ENCODE results near the gene SEMA6A. TPM values are rescaled to one million over a fixed set of nuclear protein-coding genes. Genes with fewer than 3 reads are reported as not detected.

The SEMA6A gene
- polyA plus RNA-seq, 1 donor (not counting 4 experiments of a cell fraction or from before 2014, with no cell fraction given) = 0.68 TPM

- Histone ChIP-seq H3K79me2 (ENCODE audit: control insufficient read depth, insufficient read depth, low read length) (no peaks in the 10 kb centered on the region), H3K9me3 (ENCODE audit: control insufficient read depth, low read depth, low read length) (no peaks in the 10 kb centered on the region), H3K36me3 (ENCODE audit: control insufficient read depth in 2 of 2, extremely low read depth in 1 of 2, insufficient read depth in 2 of 2, low read length in 2 of 2) (no peaks in the 10 kb centered on the region), H3K4me2 (ENCODE audit: control insufficient read depth, extremely low read depth, insufficient read depth, low read depth, low read length) (no peak overlapping the region), H2AFZ (ENCODE audit: control insufficient read depth, low read length) (no peak overlapping the region), H3K9me1 (ENCODE audit: control insufficient read depth, extremely low read depth, insufficient read depth, low read length) (no peaks in the 10 kb centered on the region), H3K4me3 (ENCODE audit: control insufficient read depth in 2 of 3, extremely low read depth in 1 of 3, insufficient read depth in 2 of 3, low read depth in 1 of 3, low read length in 3 of 3) (no peak overlapping the region), H3K27me3 (ENCODE audit: control insufficient read depth, extremely low read depth, insufficient read depth, low read length) (no peaks in the 10 kb centered on the region), H3K4me1 (ENCODE audit: control insufficient read depth, extremely low read depth, insufficient read depth, low read length) (no peaks in the 10 kb centered on the region), H4K20me1 (ENCODE audit: control insufficient read depth, extremely low read depth, insufficient read depth, low read length) (no peaks in the 10 kb centered on the region), H3K9ac (ENCODE audit: control insufficient read depth, extremely low read depth, insufficient read depth, low read length) (no peak overlapping the region), H3K27ac (ENCODE audit: control insufficient read depth, insufficient read depth, low read length) (no peak overlapping the region)
- no peak for FAIRE-seq
- no peak for TF ChIP-seq CTCF (optimal IDR thresholded peaks at IDR 0.05 in 1 of 3, IDR thresholded peaks at IDR 0.05 in 1 of 3, conservative IDR thresholded peaks at IDR 0.05 in 1 of 3; ENCODE audit: extremely low read depth in 1 of 3, insufficient read depth in 2 of 3, low read length in 3 of 3)
- dilution Hi-C loops (cut with MboI; ENCODE audit: extremely low pct_ligation_motif_present, low sequenced_read_pairs) = no loop called here
- no peak for DNase-seq (ENCODE audit: low read depth, low spot score)
These were observed 155.8 kb downstream of the SEMA6A start for GRCh38 chr5:116418774-116419173.

GRCh38 chr5:116418016-116418415 is 156.6 kb downstream of the SEMA6A start:
- Histone ChIP-seq H3K4me2 (ENCODE audit: control insufficient read depth, extremely low read depth, insufficient read depth, low read depth, low read length) (no peak overlapping the region), H3K79me2 (ENCODE audit: control insufficient read depth, insufficient read depth, low read length) (no peaks in the 10 kb centered on the region), H3K27me3 (ENCODE audit: control insufficient read depth, extremely low read depth, insufficient read depth, low read length) (no peaks in the 10 kb centered on the region), H3K9ac (ENCODE audit: control insufficient read depth, extremely low read depth, insufficient read depth, low read length) (no peak overlapping the region), H2AFZ (ENCODE audit: control insufficient read depth, low read length) (no peak overlapping the region), H3K9me3 (ENCODE audit: control insufficient read depth, low read depth, low read length) (no peaks in the 10 kb centered on the region), H3K9me1 (ENCODE audit: control insufficient read depth, extremely low read depth, insufficient read depth, low read length) (no peaks in the 10 kb centered on the region), H3K4me3 (ENCODE audit: control insufficient read depth in 2 of 3, extremely low read depth in 1 of 3, insufficient read depth in 2 of 3, low read depth in 1 of 3, low read length in 3 of 3) (no peak overlapping the region), H3K36me3 (ENCODE audit: control insufficient read depth in 2 of 2, extremely low read depth in 1 of 2, insufficient read depth in 2 of 2, low read length in 2 of 2) (no peaks in the 10 kb centered on the region), H3K4me1 (ENCODE audit: control insufficient read depth, extremely low read depth, insufficient read depth, low read length) (no peaks in the 10 kb centered on the region), H4K20me1 (ENCODE audit: control insufficient read depth, extremely low read depth, insufficient read depth, low read length) (no peaks in the 10 kb centered on the region), H3K27ac (ENCODE audit: control insufficient read depth, insufficient read depth, low read length) (no peak overlapping the region)
- DNase-seq (ENCODE audit: low read depth, low spot score) (no peak), FAIRE-seq (no peak)
- dilution Hi-C loops (cut with MboI; ENCODE audit: extremely low pct_ligation_motif_present, low sequenced_read_pairs) = no loop called here
- TF ChIP-seq EZH2 (IDR thresholded peaks at IDR 0.05; ENCODE audit: low read length) (no peak), CTCF (optimal IDR thresholded peaks at IDR 0.05 in 1 of 3, IDR thresholded peaks at IDR 0.05 in 1 of 3, conservative IDR thresholded peaks at IDR 0.05 in 1 of 3; ENCODE audit: extremely low read depth in 1 of 3, insufficient read depth in 2 of 3, low read length in 3 of 3) (no peak)
